Ishikawa (cell line): Measurements from ENCODE around the gene LMF1.

Source experiments
- CEBPB ChIP-seq: IDR thresholded peaks from 2 replicates; pipeline ENCODE4 v1.6.1; 2012
- CREB1 ChIP-seq: IDR thresholded peaks from 2 replicates; pipeline ENCODE4 v1.6.1; 2012; ENCODE audit warnings: low read depth
- EGR1 ChIP-seq: IDR thresholded peaks from 2 replicates; pipeline ENCODE4 v1.6.1; 2012
- EP300 ChIP-seq: IDR thresholded peaks from 2 replicates; pipeline ENCODE4 v1.6.1; 2012; ENCODE audit warnings: borderline replicate concordance
- FOXM1 ChIP-seq: IDR thresholded peaks from 2 replicates; pipeline ENCODE4 v1.6.1; 2012; ENCODE audit warnings: low read depth, borderline replicate concordance
- NFIC ChIP-seq: IDR thresholded peaks from 2 replicates; pipeline ENCODE4 v1.6.1; 2012
- RAD21 ChIP-seq: IDR thresholded peaks from 2 replicates; pipeline ENCODE4 v1.6.1; 2012; ENCODE audit warnings: low read depth
- TAF1 ChIP-seq: IDR thresholded peaks from 2 replicates; pipeline ENCODE4 v1.6.1; 2012; ENCODE audit warnings: low read depth, mild to moderate bottlenecking
- TEAD4 ChIP-seq: IDR thresholded peaks from 2 replicates; pipeline ENCODE4 v1.6.1; 2012
- YY1 ChIP-seq: IDR thresholded peaks from 2 replicates; pipeline ENCODE4 v1.6.1; 2012; ENCODE audit warnings: low read depth
- ZBTB7A ChIP-seq: IDR thresholded peaks from 2 replicates; pipeline ENCODE4 v1.6.1; 2012; ENCODE audit warnings: low read depth
- TF ChIP-seq, protein P1 (sequence below): IDR thresholded peaks from 2 replicates; pipeline ENCODE4 v1.6.1; 2012; ENCODE audit warnings: low read depth, mild to moderate bottlenecking
- TF ChIP-seq, protein P2 (sequence below): IDR thresholded peaks from 2 replicates; pipeline ENCODE4 v1.6.1; 2012
- TF ChIP-seq, protein P3 (sequence below): IDR thresholded peaks from 2 replicates; pipeline ENCODE4 v1.6.1; 2012

Gene LMF1

DNA sequence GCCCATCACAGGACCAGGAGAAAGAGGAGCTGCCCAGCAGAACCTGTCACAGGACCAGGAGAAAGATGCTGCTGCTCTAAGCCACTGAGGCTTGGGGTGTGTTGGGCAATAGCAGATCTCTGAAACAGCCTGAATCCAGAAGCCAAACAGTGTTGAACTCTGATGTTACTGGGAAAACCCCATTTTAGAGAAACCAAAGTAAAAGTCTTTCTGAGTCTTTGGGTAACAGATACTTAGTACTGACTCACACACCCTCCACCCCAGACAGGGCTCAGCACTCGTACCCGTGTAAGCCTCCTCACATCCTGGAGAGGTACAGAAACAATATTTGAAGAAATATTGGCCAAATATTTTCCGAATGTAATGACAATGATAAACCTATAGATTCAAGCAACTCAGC lies 87.4 kb downstream of the LMF1 start:
- no peak for TF ChIP-seq TAF1
- no peak for TF ChIP-seq ZBTB7A
- TF ChIP-seq FOXM1 = no peak
- TF ChIP-seq CREB1 = no peak
- TF ChIP-seq NFIC = no peak
- no peak for TF ChIP-seq EGR1
- no peak for TF ChIP-seq RAD21
- TF ChIP-seq CEBPB = no peak
- TF ChIP-seq, protein P1, sequence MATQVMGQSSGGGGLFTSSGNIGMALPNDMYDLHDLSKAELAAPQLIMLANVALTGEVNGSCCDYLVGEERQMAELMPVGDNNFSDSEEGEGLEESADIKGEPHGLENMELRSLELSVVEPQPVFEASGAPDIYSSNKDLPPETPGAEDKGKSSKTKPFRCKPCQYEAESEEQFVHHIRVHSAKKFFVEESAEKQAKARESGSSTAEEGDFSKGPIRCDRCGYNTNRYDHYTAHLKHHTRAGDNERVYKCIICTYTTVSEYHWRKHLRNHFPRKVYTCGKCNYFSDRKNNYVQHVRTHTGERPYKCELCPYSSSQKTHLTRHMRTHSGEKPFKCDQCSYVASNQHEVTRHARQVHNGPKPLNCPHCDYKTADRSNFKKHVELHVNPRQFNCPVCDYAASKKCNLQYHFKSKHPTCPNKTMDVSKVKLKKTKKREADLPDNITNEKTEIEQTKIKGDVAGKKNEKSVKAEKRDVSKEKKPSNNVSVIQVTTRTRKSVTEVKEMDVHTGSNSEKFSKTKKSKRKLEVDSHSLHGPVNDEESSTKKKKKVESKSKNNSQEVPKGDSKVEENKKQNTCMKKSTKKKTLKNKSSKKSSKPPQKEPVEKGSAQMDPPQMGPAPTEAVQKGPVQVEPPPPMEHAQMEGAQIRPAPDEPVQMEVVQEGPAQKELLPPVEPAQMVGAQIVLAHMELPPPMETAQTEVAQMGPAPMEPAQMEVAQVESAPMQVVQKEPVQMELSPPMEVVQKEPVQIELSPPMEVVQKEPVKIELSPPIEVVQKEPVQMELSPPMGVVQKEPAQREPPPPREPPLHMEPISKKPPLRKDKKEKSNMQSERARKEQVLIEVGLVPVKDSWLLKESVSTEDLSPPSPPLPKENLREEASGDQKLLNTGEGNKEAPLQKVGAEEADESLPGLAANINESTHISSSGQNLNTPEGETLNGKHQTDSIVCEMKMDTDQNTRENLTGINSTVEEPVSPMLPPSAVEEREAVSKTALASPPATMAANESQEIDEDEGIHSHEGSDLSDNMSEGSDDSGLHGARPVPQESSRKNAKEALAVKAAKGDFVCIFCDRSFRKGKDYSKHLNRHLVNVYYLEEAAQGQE = no peak
- TF ChIP-seq, protein P2, sequence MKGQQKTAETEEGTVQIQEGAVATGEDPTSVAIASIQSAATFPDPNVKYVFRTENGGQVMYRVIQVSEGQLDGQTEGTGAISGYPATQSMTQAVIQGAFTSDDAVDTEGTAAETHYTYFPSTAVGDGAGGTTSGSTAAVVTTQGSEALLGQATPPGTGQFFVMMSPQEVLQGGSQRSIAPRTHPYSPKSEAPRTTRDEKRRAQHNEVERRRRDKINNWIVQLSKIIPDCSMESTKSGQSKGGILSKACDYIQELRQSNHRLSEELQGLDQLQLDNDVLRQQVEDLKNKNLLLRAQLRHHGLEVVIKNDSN = no peak
- TF ChIP-seq EP300 = no peak

DNA sequence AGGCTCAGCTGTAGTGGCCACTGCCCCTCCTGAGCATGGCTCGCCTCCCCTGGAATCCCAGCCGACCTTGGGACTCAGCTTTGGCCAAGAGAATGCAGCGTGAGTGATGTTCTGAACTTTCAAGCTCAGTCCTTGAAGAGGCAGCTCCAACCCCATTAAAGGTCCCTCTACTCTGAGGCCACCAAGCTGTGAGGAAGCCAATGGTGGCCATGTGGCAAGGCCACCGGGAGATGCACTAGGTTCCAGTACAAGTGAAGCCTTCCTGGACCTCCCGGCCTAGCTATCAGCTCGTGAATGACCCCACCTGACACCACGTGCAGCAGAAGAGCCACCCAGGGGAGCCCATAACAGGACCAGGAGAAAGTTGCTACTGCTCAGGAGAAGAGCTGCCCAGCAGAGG lies 88.5 kb downstream of the LMF1 start:
- TF ChIP-seq NFIC (no peak), FOXM1 (no peak), CREB1 (no peak)
- TF ChIP-seq, protein P1 = no peak

DNA sequence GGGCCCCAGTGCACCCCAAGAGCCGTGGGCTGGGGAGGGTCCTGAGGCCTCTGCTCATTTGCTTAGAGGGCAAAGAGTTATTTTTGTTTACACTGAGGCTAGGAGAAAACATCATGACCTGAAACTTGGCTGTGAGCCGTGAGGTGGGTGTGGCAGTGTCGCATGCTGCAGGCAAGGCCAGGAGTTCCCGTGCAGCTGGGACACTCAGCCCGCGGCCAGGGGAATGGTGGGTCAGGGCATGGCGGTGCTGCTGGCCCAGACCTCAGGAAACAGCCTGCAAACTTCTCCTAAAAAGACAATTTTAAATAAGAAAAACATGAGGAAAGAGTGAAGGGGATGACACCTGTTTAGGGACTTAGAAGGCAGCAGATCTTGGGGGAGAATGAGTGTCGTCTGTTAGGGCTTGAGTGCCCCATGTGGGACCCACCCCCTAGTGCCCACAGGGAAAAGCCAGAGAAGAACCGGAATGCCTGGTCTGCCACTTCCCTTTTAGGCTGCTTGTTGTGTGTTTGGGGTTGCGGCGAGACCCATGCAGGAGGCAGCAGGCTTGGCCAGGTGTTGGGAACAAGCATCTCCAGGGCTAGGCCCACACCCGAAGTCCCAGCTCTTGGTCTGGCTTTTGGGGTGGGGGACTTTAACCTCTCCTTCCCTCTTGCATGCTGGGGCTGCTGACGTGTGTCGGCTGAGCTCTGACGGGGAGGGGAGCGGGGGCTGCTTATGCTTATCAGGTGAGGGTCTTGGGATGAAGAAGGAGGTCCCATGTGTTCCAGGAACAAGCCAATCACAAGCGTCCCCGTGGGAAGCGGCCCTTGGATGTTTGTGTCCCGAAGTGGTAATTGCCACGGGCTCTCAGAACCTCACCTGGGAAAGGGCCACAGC lies 89.3 kb downstream of the LMF1 start:
- TF ChIP-seq EGR1 = no peak

DNA sequence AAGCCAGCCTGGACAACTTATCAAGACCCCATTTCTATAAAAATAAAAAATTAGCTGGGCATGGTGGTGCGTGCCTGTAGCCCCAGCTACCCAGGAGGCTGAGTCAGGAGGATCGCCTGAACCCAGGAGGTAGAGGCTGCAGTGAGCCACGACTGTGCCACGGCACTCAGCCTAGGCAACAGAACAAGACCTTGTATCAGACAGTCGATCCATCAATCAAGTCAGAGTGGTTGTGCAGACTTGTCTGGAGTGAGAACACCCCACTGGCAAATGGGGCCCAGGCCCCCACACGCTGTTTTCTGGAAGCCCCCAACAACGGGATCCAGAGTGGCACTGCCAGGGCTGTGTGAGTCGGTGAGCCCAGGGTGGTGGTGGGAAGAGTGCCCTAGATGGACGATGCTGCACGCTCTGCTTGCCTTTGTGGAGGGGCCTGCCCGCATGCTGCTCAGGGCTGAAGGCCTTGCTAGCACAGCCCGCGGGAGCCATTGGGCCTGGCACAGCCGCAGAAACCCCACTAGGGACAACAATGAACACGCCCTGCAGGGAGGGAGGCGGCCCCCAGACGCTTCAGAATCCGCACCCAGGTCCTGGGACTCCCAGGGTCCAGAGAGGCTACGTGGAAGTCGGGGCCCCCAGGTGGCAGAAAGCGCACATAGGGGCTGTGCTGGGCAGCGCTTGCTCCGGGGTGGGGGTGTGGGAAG lies 90.2 kb downstream of the LMF1 start:
- TF ChIP-seq ZBTB7A (no peak), EGR1 (no peak), TAF1 (no peak)
- TF ChIP-seq, protein P1 = no peak

DNA sequence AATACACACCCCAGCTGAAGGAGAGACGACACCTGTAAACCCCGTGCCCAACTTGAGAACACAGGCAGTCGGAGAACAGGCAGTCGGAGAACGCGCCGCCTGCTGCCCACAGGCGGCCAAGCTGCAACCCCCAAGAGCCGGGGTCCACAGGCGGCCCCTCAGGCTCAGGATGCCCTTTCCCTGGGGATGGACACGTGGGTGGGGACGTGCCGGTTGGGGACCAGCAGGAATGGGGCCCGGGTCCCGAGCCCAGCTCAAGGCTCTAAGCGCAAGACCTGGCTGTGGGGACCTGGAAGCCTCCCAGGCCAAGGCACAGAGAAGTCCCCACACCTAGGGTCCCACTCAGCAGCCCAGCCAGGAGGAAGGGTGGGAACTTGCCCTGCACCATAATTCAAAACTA lies 90.8 kb downstream of the LMF1 start:
- TF ChIP-seq RAD21 (no peak), EP300 (no peak), TEAD4 (no peak), NFIC (no peak), ZBTB7A (no peak), CEBPB (no peak), YY1 (no peak), EGR1 (no peak)
- TF ChIP-seq, protein P2 = no peak
- TF ChIP-seq, protein P3, sequence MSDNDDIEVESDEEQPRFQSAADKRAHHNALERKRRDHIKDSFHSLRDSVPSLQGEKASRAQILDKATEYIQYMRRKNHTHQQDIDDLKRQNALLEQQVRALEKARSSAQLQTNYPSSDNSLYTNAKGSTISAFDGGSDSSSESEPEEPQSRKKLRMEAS = no peak
- TF ChIP-seq, protein P1 = no peak
